Cortex of kidney (tissue), 1 donor: ENCODE data around the gene CCDC40.
"Not testable (repeated sequence)": the region's sequence is repeated elsewhere in the genome, so short reads cannot be mapped to it uniquely, and the experiment has no call there.

Experiments used
- DNase-seq: peaks from one replicate; lab custom pipeline; 2025; lab: John Stamatoyannopoulos, UW

CCDC40 gene

DNA sequence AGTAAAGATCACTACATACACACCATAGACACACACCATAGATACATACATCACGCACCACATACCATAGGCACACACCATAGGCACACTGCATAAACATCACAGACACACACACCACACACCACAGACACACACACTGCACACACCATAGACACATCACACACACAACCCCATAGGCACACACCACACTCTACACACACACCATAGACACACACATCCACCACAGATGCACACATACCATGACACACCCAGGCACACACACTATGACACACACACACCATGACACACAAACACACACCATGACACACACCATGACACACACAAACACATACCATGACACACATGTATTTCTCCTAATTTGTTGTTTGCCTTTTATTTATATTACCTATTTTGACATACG is 14.8 kb upstream of the CCDC40 start:
- DNase-seq = no peak

DNA sequence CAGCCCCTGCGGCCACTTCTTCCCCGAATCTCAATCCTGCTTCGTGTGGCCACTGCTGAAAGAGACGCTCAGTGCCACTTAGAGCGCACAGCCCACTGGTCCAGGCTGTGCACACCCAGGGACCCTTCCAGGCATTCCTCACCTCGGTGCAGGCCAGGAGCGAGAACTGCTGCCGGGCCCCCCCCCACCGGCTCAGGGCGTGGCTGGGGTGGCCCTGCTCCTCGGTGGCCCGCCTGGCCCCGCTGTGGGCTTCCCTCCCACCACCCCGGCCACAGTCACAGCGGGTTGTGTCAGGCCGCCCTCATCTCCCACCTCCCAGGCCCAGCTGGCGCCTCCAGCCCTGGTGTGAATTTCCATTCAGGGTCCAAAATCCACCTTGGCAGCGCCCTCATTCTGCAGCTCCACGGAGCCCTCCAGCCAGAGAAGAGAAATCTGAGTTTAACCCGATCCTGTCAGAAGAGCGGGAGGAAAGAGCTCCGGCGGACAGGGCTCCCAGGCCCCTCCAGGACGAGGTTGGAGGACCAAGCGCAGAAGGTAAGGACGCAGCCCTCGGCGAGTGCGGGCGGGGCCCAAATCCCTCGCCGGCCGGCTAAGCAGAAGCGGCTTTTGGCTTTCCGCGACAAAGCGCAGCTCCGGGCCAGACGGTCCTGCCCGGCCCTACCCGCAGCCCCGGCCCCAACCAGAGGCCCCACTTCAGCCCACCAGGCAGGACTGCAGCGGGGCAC is 12.8 kb upstream of the CCDC40 start:
- no peak for DNase-seq

DNA sequence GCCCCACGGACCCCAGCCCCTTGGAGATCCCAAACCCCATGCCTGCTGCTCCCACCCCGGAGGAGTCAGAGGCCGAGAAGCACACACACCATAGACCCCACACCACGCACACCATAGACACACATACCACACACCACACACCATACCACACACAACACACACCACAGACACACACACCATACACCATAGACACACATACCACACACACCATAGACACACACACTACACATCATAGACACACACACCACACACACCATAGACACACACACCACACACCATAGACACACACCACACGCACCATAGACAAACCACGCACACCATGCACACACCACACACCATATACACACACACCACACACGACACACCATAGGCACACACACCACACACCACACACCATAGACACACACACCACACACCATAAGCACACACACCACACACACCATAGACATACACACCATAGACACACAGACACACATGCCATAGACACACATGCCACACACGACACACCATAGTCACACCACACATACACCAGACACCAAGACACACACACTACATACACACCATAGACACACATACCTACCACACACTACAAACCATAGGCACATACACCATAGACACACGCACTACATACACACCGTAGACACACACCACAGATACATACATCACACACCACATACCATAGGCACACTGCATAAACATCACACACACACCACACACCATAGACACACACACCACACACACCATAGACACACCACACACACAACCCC is 12.1 kb upstream of the CCDC40 start:
- DNase-seq = no peak

DNA sequence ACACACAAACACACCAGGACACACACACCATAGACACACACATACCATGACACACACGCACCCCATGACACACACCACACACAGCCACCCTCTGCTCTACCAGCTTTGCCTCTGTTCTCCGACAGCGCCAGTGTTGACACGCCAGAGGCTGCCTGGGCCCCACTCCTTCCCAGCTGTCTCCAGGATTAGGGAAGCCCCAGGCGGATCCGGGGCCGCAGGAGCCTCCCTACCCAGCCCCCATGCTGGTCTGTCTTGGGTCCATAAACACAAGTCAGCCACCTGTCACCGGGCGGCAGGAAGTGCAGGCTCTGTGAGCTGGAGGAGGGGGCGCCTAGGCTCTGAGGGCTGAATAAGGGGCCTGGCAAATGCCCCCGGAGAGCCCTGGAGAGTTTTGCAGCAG is 11.3 kb upstream of the CCDC40 start:
- DNase-seq = no peak

DNA sequence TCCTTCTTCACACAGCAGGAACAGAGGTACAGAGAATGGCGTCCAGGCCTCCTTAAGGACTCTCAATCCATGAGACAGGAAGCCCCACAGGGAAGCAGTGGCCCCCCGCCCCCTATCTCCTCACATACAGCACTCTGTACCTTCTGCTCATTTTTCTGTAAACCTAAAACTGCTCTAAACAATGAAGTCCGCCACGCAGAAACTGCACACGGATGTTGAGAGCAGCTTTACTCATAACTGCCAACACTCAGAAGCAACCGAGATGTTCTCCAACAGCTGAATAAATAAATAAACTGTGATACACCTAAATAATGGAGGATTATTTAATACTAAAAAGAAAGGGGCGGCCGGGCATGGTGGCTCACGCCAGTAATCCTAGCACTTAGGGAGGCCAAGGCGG is 10.6 kb upstream of the CCDC40 start:
- DNase-seq = no peak

DNA sequence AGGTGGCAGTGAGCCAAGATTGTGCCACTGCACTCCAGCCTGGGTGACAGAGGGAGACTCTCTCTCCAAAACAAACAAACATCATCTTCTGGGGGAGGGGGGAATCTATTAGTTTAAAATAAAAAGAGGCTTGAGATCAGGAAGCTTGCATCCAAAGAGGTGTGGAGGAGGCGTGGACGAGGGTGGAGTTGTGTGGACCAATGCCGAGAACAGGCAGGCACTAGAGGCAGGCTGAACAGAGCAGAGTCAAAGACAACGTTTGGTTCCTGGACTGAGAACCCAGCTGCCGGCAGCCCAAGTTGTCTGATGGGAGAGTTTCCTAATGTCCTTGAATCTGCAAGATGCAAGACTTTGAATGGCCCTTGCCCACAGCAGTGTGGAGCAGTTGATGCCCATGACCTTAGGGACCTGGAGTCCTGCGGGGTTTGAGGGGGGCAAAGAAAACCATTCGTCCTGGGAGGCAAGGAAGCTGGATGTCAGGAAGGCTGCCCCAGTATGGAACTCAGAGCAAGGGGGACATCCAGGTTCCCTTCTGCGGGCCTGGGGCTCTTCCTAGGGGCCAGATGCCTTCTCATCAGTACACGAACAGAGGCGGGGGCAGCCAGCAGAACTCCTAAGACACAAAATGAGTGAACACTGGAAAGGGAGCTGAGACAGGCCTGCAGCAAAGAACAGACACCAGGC is 9.9 kb upstream of the CCDC40 start:
- DNase-seq = no peak

DNA sequence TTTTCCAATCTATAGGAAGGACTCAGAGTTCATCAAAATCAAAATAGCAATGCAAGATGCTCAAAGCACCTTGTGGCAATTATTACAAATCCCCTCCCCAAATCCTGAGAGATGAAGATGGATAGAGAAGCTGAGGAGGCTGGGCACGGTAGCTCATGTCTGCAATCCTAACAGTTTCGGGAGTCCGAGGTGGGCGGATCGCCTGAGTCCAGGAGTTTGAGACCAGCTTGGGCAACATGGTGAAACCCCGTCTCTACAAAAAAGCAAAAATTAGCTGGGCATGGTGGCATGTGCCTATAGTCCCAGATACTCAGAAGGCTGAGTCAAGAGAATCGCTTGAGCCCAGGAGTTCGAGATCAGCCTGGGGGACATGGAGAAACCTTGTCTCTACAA is 9.4 kb upstream of the CCDC40 start:
- DNase-seq = no peak

DNA sequence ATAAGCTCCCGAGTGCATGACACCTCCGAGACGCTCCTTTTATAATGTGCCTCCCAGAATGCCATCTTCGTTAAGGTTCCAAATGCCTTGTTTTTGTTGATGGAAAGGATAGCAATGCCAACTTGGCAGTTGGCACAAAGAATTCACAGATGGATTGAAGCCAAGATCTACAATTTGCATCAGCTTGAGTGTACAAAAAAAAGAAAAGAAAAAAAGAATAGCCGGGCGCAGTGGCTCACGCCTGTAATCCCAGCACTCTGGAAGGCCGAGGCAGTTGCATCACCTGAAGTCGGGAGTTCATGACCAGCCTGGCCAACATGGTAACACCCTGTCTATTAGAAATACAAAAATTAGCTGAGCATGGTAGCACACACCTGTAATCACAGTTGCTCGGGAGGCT is 8.4 kb upstream of the CCDC40 start:
- DNase-seq = no peak

DNA sequence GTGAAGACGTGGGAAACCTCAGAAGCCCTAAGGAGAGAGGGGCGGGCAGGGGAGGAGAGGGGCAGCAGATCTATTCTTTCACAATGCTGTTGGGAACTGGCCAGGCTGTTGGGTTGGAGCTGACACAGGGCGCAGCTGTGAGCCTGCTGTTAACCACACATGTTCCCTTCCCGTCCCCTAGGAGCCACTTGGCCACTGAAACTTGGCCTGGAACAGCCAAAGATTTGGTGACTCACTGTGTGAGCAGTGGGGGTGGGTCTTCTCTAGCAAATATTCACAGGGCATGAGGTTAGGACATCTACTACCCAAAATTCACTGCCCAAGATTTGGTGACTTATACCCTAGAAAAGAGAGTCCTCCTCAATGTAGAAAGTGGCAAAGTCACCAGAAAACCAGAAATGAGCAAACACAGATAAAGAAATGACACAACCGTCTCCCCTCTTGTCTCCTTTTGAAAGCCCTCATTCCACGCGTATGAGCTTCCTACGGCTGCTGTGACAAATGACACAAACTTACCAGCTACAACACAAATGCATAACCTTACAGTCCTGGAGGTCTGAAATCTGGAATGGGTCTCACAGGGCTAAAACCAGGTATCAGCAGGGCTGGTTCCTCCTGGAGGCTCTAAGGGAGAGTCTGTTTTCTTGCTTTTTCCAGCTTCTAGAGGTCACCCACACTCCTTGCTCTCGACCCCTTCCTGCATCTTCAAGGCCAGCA is 7.0 kb upstream of the CCDC40 start:
- no peak for DNase-seq

DNA sequence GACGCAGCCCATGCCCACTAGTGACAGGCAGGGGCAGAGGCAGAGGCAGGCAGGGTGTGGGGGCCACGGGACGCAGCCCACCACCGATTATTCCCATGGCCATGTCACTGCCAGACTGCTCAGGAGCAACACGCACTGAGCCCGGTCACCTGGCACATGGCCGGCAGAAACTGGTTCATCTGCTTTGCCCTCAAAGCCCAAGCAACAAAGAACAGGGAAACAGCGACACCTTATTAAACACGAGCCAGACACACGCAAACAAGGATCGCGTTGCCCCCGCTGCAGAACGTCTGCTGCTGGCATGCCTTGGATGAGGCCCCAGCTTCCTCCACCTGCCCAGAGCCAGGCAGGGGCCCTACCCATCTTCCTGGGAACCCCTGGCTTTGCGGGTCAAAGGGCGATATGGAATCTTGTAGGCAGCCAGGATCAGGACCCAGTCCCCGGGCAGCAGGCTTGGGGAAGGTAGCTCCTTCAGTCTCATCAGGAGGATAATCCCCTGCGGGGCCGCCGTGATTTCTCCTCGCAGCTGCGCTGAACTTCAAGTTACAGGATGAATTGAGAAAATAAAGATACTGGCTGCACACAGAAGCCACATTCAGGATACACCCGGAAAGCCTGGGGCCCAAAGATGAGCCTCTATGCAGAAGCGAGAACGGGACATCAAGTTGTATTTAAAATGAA is 5.6 kb upstream of the CCDC40 start:
- no peak for DNase-seq

DNA sequence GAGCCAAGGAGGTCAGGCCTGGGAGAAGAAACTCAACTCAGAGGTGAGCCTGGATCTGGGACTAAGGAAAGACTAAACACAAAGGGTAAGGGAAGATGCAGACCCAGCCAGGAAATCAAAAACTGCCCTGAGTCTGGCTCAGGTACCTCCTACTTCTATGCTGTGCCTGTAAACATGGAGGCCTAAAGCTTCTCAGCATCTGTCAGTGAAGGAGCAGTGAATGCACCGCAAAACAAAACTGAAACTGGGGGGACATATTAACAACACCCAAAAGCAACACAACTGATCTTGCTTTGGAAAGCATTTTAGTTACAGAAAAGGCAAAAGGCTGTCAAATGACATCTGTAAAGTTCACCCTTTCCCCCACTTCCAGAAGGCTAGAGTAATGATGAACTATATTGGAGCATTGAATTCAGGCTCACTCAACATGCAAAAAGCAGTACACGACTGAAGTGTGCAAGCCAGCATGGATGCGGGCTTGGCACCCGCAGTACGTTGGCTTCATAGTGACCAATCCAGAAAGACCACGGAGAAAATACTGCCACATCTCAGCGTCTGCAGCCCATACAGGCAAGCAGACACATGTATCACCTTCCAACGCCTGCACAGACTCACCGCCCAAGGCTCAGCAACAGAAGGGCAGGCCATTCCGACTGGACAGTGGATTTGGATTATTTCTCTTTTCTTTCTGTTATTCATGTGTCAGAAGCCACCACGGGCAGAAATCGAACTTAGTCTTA is 4.6 kb upstream of the CCDC40 start:
- DNase-seq = no peak

DNA sequence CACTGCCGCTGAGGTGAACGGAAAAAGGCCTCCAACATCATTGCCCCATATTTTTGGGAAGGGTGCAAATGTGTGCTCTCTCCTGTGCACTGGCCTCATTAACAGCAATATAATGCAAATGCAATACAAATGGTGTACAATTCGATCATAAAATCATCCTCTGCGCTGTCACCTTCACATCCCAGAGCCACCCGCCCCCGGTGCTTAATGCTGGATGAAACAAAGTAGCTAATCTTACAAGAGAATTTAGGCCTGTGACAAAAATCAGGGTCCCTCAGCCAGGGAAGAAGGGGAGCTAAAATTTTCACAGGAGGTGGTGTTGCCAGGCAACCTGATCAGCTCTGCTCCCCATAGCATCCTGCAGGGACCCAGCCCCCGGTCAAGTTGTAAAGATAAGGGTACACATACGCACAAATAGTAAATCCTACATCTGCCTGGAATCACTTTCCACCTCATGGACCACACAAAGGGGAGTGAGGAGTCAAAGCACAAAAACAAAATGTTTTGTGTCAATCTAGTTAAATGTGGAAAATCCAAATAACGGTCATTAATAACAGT is 3.7 kb upstream of the CCDC40 start:
- no peak for DNase-seq

DNA sequence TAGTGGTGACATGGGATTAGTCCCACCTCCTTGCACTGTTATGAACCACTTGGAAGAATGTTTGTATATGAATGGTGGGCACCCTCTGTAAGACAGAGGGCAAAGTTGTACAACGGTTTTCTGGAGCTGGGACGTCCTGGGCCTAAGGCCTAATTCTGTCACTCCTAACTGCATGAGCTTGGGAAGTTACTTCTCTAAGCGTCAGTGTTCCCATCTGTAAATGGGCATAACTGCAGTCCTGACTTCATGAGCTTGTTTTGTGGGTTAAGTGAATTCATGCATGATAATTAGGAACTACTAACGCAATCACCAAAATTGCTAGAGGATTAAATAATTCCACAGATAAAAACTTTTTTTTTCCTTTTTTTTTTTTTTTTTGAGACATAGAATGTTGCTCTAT is 2.6 kb upstream of the CCDC40 start:
- no peak for DNase-seq

DNA sequence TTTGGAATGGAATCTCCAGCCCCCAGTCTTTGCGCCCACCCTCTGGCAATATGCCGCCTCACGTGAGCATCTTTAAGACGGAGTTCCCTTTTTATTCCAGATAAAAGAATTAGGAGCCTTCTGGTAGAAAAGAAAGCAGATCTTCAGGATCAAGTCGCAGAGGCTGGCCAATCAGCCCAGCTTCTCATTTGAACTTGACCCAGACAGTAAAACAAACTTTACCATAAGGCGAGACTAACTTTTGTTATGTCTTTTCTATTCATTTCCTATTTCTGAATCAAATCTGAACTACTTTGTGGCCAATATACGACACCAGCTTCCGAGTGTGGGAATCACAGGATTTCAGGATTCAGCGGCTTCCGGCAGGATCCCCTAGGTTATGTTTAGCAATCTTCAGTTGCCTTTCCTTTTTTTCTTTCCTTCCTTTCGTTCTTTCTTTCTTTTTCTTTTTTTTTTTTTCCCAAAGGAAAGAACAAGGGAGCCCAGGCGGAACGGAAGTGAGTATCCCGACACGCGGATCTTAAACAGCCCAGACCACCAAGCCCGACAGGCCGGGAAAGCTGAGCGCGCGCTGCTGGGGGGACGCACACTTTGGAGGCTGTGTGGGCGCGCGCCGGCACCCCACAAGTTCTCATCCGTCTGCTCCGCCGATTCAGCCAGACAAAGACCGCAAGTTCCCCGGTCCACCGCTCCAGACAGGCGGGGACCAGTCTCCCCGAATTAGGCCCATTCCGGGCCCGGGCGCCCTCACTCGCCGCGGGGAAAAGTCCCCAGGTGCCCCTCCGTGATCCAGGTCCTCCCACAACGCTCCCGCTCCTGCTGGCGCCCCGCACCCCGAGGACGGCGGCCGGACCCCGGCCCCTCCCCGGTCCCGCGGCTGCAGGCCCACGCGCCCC is 1.4 kb upstream of the CCDC40 start:
- no peak for DNase-seq

DNA sequence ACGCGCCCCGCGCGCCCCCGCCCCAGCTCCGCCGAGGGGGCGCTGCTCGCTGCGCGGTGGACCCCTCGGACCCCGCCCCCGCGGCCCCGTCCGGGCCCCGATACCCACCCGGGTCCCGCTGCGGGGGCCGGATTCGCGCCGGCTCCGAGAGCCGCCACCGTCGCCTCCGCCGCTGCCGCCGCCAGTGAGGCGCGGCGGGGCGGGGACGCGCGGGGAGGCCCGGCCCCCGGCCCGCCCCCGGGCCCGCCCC is 830 bp upstream of the CCDC40 start, which contains the start of gene TBC1D16:
TBC1D16 (minus strand) TSS at position 186 of the 250 bp plus-strand sequence. CDS start 22,325 bp downstream, outside the sequence.
- DNase-seq = no peak

DNA sequence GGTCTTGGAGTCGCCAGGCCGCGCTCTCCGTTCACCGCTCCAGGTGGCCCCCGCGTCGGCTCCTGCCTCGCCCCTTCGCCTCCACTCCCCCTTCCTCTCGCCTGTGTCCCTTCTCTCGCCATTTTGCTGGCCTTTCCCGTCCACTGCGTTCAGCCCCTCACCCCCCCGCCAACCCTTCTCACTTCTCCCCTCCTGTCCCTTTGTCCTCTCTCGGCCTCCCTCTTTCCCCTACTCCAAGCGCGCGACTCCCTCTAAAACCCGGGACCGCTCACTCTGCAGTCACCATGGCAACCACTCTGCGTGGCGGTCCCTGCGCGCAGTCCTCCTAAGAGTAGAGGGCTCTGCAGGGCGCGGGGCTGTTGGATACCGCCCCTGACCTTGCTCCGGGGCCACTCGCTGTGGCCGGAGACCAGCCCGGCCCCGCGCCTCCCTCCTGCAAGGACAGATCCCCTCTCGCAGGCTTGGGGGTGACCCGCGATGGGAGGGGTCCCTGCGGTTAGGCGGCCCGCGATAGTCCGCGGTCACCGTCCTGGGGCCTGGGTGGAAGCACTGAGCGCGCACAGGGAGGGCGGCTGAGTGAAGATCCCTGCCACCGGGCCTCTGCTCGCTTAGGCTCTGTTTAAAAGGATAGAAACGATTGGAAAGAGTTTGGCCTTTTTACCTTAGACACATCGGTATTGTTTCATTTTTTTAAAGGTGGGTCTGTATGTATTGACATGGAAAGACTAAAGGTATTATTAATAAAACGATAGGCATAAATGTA is 454 bp downstream of the CCDC40 start:
- no peak for DNase-seq

DNA sequence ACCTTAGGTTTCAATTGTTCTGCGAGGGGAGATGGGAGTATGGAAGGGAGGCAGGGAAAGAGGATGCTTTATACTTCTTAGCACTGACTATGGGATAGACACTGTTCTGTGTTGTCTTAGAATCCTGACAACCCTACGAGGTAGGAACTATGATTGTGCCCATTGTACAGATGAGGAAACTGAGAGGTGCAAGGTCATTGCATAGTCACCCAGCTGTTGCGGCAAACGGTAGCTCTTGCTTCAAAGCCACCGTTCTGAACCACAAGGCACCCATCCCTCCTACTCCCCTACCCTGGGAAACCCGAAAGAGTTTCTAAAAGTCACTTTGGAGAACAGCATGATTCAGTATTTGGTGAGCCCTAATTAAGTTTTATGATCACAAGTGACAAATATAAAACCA is 7.5 kb downstream of the CCDC40 start:
- DNase-seq = no peak

DNA sequence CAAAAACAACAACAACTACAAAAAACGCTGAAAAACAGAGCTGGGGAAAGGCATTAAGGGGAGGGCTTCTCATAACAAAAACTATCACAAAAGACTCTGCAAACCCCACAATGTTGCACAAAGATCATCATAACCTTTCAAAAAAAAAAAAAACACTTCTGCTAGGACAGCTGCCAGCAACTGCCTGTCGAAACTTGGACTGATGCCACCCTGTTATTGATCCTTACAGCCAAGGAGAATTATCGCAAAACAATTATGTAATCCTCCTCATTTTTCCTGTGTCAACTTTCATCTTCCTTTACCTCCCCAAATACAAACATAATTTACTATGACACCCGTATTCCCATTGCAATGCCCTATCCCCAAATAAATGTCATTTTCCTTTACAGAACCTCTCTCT is 9.3 kb downstream of the CCDC40 start:
- no peak for DNase-seq

DNA sequence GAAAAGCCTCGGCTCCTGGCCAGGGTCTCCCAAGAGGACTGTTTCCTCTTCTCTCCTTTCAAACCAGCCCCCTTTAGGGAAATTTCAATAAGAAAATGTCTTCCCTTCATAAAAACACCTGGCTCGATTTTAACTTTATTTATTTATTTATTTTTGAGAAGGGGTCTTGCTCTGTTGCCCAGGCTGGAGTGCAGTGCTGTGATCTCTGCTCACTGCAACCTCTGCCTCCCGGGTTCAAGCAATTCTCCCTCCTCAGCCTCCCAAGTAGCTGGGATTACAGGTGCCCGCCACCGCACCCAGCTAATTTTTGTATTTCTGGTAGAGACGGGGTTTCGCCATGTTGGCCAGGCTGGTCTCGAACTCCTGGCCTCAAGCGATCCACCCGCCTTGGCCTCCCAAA is 10.3 kb downstream of the CCDC40 start:
- DNase-seq = not testable (repeated sequence)
